Cardiac septum (tissue), 1 donor: ENCODE measurements around the gene NUP93. TPM values are rescaled to one million over a fixed set of nuclear protein-coding genes. Genes with fewer than 3 reads are reported as not detected.
"Not testable (repeated sequence)": the region's sequence is repeated elsewhere in the genome, so short reads cannot be mapped to it uniquely, and the experiment has no call there.

Source experiments
- DNase-seq: peaks from one replicate; pipeline ENCODE4 v3.0.0-alpha.2; 2020; ENCODE audit warnings: low spot score
- intact Hi-C: fragments of 100-400 bp; cut with DNase I; formaldehyde crosslinking; loops from one replicate; pipeline ENCODE4 v1.14.0; 2022
- total RNA-seq: library from RNA; stranded (reverse); fragmentation: NEBNext Ultra II Directional; extraction: Animal tissue kit (Norgen Biotek cat#: 25700); gene quantifications from one replicate; pipeline ENCODE4 v1.2.1, GENCODE V29; 2021
- donor health status: DM: no; HTN: no; CAD: no.

NUP93 gene
- total RNA-seq, 1 donor from 2014 or later = 33.4 TPM

DNA sequence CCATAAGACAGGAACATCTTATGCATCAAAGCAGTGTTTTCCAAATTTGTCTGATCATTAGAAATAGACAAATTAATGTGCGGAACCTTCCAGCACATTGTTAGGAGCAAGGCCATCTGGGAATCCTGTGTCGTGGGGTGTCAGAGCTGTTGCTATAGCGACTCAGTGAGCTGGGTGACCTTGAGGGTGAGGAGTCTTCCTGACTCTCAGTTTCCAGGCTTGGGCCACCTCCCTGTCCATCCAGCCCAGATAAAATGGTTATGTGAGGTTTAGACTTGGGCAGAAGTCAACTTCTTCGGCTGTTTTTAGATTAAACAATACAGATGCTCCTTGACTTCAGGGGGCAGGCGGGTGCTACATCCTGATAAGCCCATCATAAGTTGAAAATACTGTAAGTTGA, 27.1 kb upstream of the NUP93 start:
- intact Hi-C loops = loop anchor here (1.0 to 5.0 kb wide), 3 partner anchors 28 to 189 kb away; no protein-coding TSS in a partner anchor
- DNase-seq = no peak

DNA sequence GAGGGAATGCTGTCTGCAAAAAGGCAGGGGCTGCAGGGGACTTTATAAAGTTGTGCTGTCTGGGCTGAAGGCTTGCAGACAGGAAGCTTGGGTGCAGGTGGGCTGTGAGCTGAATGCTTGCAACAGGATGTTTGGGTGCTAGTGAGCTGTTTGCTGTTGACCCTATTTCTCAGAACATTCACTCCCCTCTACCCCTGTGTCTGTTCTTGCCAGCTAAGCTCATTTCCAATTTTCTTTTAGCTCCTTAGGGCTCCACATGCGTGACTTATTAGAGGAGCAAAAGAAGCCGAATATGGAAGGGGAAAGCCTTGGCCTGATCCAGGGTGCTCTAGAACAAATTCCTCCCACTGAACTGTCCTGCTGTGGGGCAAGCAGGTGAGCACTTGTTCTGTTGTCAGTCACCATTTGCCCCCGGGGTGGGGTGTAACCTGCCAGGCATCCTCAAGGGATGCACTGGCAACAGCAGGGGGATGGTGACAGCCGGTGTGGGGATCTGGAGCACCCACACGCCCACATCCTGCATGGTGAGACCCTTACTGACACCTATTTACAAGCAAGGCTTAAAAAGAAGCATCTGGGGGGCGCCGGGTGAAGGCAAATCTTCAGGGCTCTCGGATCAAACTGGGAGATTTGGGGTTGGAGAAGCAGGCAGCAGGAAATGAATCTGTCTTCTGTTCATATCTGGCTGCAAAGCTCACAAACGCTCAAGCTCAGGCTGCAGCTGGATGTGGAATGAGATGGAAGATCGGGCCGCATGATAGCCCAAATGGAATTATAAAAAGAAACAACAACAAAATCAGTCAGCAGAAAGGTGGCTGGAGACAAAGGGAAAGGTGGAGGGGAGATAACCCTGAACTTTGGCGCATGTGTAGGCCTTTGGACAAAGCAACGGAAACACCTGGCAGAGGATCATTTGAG, 21.1 kb upstream of the NUP93 start:
- intact Hi-C loops = no loop called here

DNA sequence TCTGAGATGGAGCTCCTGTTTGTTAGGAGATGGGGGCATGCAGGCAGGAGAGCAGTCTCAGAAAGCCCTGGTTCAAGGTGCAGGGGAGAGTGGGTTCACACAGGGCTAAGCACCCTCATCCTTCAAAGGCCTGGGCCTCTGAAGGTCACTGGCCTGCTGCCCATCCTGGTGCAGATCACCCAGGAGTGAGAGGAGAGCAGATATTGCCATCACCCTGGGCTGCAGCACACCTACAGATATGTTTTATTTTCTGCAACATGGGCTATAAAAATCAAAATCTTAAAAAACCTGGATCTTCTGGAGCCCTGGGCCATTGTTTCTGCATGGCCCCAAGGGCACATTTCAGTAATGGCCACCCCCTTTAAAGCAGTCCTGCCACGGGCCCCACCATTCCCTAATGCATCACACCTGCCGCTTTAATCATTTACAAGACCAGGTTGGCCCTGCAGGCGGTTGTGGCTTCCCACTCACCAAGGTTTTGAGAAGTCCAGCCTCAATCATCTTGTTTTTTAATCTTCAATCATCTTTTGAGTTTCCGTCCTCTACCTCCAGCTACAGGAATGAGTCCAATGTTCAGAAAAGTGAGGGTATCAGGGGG, 20.4 kb upstream of the NUP93 start:
- intact Hi-C loops = no loop called here
- no peak for DNase-seq

More for the DNA sequence above, 21.1 kb upstream of the NUP93 start:
- no peak for DNase-seq

DNA sequence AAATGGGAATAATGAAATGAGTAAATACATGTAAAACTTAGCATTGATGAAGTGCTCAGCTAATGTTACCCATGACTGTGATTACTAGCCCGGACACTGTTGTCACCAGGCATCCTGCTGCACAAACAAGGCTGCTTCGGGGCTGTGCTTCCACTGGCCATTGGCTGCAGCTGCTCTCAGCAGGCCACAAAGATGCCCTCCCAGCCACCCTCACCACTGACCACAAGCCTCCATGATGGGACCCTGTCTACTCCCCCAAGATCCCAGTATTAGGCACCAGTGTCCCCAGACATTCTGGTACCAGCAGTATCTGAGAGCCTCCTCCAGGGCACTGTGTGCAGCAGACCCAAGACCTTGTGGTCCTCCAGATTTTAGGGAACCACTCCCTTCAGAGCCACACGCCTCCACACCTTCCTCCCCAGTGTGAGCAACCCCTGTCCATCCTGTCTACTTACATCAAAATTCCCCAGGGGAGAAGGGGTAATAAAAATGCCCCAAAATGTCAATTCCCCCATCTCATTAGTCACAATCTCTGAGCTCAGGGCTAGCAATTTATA, 19.7 kb upstream of the NUP93 start:
- DNase-seq = no peak
- intact Hi-C loops = no loop called here

DNA sequence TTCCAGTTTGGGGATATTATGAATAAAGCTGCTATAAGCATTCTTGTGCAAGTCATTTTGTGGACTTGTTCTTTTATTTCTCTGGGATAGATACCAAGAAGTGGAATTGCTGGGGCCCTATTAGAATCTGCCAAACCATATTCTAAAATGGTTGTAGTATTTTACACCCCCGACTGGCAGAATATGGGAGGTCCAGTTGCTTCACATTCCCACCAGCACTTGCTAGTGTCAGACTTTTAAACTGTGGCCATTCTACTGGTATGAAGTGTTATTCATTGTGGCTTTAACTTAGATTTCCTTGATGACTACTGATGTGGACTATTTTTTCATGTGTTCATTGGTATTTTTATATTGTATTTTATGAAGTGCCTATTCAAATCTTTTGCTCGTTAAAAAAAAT, 18.1 kb upstream of the NUP93 start:
- intact Hi-C loops = no loop called here
- no peak for DNase-seq

DNA sequence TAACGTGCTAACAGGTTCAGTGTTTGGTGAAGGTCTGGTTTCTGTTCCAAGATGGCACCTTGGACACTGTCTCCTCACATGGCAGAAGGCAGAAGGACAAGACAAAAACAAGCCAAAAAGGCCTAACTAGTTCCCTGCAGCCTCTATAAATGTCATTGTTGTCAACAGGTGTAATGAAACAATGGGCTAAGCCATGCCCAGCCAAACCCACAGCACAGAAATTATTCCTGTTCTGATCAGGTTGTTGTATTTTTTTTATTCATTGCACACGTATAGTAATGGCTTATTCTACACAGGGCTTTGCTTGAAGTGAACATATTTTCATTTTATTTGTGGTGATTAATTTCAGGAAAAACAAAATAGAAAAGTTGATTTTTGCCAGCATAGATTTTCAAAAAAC, 16.1 kb upstream of the NUP93 start:
- intact Hi-C loops = no loop called here
- no peak for DNase-seq

DNA sequence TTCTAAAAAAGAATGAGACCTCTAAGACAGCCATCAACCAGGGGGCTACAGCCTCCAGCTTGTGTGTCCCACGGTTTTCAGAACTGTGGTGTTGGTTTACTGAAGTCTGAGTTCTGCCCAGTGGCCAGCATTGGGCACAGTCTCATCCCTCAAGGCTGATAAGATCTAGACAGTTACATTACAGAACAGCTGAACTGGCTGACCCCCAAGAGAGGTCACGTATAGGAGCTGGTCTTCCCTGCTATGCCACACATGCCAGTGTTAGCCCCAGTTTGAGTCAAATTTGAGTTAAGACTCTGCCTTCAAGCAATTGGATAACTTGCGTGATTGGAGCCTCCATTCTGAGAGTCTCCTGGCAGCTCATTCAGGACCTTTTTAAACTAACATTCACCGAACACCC, 14.8 kb upstream of the NUP93 start:
- DNase-seq = no peak
- intact Hi-C loops = no loop called here

DNA sequence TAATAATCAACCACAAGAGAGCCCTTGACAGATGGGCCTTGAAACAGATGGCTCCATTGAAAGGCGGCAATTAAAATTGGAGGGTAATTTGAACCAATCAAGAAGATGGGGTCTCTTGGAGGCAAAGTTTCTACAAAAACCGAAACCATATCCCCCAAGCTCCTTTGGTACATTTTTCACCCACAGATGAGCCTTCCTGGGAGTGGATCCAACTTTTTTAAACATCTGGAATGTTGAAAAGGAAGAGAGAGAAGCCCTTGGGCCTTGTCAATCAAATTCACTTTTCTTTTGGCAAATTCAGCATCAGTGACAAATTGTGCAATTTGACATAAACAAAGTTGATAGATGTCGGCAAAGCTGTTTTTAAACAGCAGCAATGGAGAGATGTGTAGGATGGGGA, 13.2 kb upstream of the NUP93 start:
- no peak for DNase-seq
- intact Hi-C loops = no loop called here

DNA sequence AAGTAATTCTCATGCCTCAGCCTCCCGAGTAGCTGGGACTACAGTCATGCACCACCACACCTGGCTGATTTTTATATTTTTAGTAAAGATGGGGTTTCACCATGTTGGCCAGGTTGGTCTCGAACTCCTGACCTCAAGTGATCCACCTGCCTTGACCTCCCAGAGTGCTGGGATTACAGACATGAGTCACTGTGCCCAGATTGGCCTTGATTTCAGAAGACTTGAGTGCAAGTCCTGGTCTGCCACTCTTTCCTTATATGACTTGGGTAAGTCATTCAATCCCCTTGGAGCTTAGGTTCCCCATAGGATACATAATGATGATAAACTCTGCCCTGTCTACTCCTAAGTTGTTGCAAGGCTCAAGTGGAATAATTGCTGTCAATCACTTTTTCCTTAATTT, 12.4 kb upstream of the NUP93 start:
- intact Hi-C loops, DNase-seq: not testable (repeated sequence)

DNA sequence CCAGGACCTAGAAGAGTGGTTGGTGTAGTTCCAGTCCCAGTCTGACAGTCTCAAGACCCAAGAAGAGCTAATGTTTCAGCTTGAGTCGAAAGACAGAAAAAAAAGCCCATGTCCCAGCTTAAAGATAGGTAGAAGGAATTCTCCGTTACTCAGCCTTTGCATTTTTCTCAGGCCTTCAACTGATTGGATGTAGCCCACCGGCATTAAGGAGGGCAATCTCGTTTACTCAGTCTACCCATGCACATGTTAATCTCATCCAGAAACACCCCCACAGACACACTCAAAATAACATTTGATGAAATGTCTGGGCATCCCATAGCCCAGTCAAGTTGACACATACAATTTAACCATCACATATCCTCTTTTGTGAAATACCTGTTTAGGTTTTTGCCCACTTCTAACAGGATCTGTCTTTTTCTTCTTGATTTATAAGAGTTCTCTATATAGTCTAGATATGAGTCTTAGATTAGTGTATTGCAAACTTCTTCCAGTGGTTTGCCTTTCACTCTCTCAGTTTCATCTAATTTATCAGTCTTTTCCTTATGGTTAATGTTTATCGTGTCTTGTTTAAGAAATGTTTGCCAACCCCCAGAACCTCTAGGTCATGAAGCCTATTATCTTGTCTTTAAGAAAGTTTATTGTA, 7.6 kb upstream of the NUP93 start:
- intact Hi-C loops = no loop called here
- no peak for DNase-seq

DNA sequence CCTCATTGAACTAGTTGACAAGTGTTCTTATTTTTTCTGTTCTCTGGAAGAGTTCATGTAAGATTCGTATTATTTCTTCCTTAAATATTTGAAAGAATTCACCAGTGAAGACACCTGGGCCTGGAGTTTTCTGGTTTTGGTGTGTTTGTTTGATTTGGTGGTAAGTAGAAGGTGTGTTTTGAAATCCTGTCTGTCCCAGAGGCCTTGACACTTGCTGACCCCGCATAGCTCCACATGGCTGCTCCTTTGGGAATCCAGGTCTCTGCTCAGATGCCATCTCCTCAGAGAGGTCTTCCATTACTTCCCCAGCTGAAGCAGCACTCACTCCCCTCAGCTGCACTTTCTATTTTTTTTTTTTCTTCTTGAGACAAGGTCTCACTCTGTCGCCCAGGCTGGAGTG, 5.7 kb upstream of the NUP93 start:
- intact Hi-C loops = no loop called here
- no peak for DNase-seq

DNA sequence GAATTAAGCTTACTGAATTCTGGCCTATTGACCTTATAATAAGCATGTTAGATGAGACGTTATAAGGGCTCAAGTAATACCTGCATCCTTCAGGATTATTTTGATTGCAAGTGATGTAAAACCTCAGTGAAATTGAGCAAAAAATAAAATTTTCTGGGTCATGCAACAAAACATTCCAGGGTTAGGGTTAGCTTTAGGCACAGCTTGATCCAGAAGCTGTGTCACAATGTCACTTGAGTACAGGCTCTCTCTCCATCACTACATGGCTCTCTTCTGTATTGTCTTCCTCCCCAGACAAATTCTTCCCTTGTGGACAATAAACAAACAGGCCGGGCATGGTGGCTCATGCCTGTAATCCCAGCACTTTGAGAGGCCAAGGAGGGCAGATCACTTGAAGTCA, 3.6 kb upstream of the NUP93 start:
- intact Hi-C loops = no loop called here

DNA sequence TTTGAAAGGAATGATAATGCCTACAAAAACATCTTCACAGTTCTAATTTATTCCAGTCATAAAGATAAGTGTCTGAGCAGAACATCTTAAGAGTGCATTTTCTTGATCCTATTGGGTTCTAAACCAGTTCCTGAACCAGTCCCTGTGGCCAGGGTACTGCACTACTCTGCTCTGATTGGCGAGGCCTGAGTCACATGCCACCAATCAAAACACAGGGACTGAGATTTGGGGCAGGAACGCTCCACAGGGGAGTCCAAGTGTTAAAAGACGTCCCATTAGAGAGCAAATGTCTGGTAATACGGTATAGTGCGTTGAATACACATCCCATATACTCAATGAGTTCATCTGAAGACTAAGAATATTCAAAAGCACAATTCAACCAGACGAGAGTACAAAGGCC, 3.0 kb upstream of the NUP93 start:
- DNase-seq = no peak
- intact Hi-C loops = no loop called here

More for the DNA sequence above, 3.6 kb upstream of the NUP93 start:
- no peak for DNase-seq

DNA sequence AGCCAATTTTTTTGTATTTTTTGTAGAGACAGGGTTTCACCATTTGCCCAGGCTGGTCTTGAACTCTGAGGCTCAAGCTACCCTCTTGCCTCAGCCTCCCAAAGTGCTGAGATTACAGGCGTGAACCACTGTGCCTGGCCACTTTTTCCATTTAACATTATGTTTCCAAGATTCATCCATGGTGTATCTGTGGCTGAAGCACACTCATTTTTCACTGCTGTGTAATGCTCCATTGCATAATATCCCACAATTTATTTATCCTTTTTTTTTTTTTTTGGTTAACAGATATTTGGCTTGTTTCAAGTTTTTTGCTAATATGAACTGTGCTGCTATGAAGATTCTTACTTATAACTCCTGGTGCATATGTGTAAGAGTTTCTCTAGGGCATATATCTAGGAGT, 1.9 kb upstream of the NUP93 start:
- intact Hi-C loops = no loop called here
- DNase-seq = no peak

DNA sequence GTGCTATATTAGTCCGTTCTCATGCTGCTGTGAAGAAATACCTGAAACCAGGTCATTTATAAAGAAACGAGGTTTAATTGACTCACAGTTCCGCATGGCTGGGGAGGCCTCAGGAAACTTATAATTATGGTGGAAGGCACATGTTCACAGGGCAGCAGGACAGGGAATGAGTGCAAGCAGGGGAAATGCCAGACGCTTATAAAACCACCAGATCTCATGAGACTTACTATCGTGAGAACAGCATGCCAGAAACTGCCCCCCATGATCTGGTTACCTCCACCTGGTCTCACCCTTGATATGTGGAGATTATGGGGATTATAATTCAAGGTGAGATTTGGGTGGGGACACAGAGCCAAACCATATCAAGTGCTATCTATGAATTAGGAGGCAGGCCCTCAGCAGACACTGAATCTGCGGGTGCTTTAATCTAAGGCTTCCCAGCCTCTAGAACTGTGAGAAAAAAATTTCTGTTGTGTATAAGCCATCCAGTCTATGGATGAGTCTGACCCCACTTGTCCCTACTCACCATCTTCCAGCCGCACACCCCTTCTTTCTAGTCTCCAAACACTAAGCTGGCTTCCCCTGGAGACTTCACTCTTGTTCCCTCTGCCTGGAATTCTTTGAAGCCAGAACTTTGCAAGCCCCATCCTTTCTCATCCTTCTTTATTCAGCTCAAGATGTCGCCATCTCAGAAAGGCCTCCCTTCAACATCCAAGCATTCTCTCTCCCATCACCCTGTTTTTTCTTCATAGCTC, 772 bp upstream of the NUP93 start:
- no peak for DNase-seq
- intact Hi-C loops = no loop called here

DNA sequence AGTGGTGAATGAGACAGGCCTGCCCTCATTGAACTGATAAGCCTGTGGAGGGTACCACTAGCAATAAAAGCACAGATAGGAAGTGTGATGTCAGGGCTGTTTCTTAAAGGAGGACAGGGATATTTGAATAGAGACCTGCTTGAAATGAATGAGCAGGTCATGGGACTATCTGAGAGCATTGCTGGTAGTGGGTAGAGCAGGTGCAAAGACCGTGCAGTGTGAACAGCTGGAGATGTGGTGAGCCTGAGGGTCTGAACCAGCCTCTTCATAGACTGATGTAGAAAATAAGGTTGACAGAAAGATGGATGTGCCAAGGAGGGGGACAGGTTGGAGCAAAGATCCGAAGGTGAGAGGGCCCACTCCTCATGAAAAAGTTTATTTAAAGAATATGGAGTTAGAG, 2.4 kb downstream of the NUP93 start:
- DNase-seq = no peak
- intact Hi-C loops = no loop called here

DNA sequence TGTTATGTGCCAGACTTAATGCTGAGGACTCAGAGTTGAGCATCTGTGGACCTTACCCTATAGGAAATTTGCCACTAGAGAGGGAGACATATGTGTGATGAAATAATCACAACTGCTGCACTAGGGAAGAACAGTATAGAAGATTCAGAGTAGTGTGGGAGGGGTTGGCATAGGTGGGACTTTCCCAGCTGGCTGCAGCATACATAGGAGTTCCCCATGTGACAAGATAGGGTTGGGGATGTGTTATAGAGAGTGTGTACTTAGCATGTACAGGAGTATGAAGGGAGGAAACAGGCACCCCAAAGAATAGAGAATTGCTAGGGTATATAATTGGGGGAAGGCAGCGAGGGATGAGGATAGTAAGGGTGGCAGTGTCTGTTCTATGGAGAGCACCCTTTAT, 2.9 kb downstream of the NUP93 start:
- intact Hi-C loops = no loop called here
- no peak for DNase-seq

DNA sequence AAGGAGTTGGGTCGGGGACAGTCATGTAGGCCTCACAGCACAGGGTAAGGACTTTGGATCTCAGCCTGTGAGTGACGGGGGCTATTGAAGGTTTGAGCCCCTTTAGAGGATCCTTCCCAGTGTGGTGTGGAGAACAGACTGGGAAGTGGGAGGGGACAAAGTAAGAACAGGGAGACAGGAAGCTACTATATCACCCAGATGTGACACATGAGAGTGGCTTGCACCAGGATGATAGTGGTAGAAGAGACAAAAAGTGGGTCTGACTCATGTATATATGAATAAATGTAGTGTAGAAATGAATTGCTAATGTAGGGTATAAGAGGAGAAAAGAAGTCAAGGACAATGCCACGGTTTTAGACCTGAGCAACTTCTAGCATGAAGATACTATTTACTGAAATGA, 4.5 kb downstream of the NUP93 start:
- intact Hi-C loops = no loop called here
- no peak for DNase-seq

DNA sequence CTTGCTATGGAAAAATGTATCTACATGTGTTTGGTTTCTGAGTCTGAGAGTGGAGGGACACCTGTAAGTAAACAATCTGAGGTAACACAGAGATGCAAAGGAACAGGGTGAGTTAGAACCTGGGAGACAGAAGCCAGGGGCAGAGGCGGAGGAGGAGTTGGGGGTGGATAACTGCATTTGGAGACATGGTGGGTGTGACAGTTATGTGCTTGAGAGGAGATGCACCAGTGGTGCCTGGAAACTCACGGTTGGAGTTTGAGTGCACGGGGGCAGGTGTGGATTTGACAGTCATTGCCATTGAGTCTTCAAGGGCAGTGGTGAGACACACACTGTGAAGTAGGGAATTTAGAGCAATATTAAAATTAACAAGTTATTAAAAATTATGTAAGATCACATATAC, 6.5 kb downstream of the NUP93 start:
- intact Hi-C loops = no loop called here
- DNase-seq = no peak

DNA sequence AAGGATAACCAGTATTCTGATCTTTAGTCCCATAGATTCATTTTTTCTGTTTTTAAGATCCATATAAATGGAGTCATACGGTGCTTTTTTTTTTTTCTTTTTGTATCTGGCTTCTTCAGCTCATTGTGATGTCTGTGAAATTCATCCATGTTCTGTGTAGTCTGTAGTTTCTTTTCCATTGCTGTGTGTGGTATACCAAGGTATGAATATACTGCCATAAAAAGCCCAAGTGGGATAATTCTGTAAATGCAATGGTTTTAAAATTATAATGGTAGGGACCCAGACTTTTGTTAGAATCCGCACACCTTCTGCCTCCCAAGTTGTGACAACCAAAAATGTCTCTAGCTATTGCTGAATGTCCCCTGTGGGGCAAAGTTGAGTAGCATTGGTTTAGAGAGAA, 7.6 kb downstream of the NUP93 start:
- DNase-seq = no peak
- intact Hi-C loops = no loop called here
